ENCODE data around the gene MZT1.

Gene MZT1

GRCh38 chr13:72727417-72728289, at the start of gene MZT1, which contains the start of gene BORA:
Gene MZT1, minus strand, starts transcription at chr13:72727629. Its CDS starts 27 bp downstream, at chr13:72727602.
Gene BORA, plus strand, starts transcription at chr13:72727923. Its CDS starts 1,018 bp downstream, at chr13:72728941.
- TF ChIP-seq CTCF (conservative IDR thresholded peaks at IDR 0.05): no peak
- H3K27ac ChIP-seq: peak within 1 kb of the TSS; percentile 31; the same call in 1 of the 2 replicates

- no peak for TF ChIP-seq CTCF (conservative IDR thresholded peaks at IDR 0.05)
Observed at GRCh38 chr13:72774019-72774418, 46.6 kb upstream of the MZT1 start.

GRCh38 chr13:72763411-72763810, 36.0 kb upstream of the MZT1 start:
- H3K27ac ChIP-seq: no peak overlapping the region
- TF ChIP-seq CTCF (conservative IDR thresholded peaks at IDR 0.05): no peak

More at GRCh38 chr13:72774019-72774418, 46.6 kb upstream of the MZT1 start:
- no peak overlapping the region for H3K27ac ChIP-seq

GRCh38 chr13:72760189-72760588, 32.8 kb upstream of the MZT1 start:
- no peak for TF ChIP-seq CTCF (conservative IDR thresholded peaks at IDR 0.05)
- no peak overlapping the region for H3K27ac ChIP-seq

GRCh38 chr13:72757792-72758535, 30.5 kb upstream of the MZT1 start:
- no peak overlapping the region for H3K27ac ChIP-seq
- TF ChIP-seq CTCF (conservative IDR thresholded peaks at IDR 0.05): no peak

GRCh38 chr13:72754111-72754510, 26.7 kb upstream of the MZT1 start:
- no peak overlapping the region for H3K27ac ChIP-seq
- no peak for TF ChIP-seq CTCF (conservative IDR thresholded peaks at IDR 0.05)

GRCh38 chr13:72751220-72751619, 23.8 kb upstream of the MZT1 start:
- TF ChIP-seq CTCF (conservative IDR thresholded peaks at IDR 0.05): no peak
- no peak overlapping the region for H3K27ac ChIP-seq

All from VCaP (cell line).